Lower leg skin (tissue), 3 donors: Measurements from ENCODE around the gene PSMD2.

Source experiments
- CTCF ChIP-seq, 3 donors: fragments of 450-650 bp; IDR thresholded peaks; one replicate each; pipeline ENCODE4 v1.5.1; 2016; ENCODE audit warnings: antibody characterized with exemption in 3 of 3, mild to moderate bottlenecking in 3 of 3, moderate library complexity in 2 of 3
- POLR2A ChIP-seq, 2 donors: fragments of 450-650 bp; IDR thresholded peaks; one replicate each; pipeline ENCODE4 v1.6.1; 2016 to 2017; ENCODE audit warnings: antibody characterized with exemption in 2 of 2, mild to moderate bottlenecking in 1 of 2, moderate library complexity in 1 of 2

DNA sequence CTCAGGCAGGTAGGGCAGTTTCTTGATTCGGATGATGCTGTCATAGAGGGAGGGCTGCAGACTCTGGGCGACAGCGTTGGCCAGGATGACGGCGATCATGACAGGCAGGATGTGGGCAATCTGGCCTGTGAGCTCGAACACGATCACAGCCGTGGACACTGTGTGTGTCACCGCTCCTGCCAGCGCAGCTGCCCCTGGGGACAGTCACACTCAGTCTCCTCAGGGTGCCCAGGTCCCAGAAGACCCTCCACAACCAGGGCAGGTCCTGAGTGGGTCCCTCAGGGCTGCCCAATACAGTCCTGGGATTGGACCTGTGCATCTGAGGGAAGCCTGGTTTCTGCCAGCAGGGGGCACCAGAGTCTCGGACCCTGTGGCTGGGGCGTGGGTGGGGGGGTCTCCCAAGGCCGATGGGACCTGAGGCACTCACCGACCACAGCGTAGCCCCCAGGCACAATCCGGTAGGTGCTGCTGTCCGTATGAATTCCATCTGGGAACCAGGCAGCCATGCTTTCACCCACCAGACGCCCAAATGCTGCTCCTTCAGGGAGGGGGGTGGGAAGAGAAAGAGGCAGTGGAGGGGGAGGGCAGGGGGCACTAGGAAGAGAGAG, 55.2 kb downstream of the PSMD2 start:
- TF ChIP-seq CTCF (IDR thresholded peaks at IDR 0.05) (no peak), POLR2A (IDR thresholded peaks at IDR 0.05) (no peak)
